ENCODE measurements around the gene SLC12A6. TPM values are rescaled to one million over a fixed set of nuclear protein-coding genes. Genes with fewer than 3 reads are reported as not detected.
"Not testable (repeated sequence)": the region's sequence is repeated elsewhere in the genome, so short reads cannot be mapped to it uniquely, and the experiment has no call there.

SLC12A6 gene
- total RNA-seq, 1 donor from 2014 or later = 23.8 TPM

DNA sequence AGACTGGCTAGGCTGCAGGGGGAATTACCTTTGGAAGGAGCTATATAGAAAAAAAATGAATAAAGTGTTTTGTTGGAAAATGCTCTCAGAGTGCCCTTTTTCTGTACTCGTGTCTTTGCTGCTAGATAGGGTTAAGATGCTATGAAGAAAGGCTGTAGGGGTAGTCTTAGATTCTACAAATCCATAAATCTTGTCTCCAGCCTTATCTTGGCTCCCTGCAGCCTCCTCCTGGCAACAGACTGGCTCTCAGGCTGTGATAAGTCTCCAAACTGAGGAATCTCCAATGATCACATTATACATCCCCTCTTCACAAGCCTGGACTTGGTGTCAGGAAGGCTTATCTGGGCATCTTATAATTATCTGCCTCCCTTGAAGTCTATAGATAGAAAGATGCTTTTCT is 20.1 kb upstream of the SLC12A6 start:
- DNase-seq = no peak

DNA sequence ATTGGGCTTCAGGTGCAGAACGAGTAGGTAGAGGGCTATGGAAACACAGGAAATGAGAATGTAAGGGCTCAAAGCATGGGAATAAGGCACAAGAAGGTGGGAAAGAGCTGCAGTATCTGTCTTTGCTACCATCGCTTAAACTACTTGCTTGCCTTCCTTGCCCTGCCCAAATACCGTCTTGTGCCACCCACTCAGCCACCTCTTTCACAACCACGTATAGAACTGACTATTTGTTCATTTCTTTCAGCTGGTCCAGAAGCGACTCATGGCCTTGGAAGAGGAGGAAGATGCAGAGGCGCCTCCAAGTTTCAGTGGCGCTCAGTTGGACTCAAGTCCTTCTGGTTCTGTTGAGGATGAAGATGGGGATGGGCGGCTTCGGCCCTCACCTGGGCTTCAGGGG is 17.7 kb upstream of the SLC12A6 start:
- DNase-seq = no peak

DNA sequence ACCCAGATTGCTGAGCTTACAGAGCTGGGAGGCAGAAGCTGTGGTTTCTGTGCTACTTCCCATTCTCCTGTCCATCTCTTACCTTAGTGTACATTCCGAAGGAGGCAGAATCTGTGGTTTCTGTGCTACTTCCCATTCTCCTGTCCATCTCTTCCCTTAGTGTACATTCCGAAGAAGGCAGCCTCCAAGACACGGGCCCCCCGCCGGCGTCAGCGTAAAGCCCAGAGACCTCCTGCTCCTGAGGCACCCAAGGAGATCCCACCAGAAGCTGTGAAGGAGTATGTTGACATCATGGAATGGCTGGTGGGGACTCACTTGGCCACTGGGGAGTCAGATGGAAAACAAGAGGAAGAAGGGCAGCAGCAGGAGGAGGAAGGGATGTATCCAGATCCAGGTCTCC is 16.7 kb upstream of the SLC12A6 start:
- no peak for DNase-seq

- no peak for DNase-seq
Measured at GRCh38 chr15:34353627-34354026, 16.0 kb upstream of the SLC12A6 start.

DNA sequence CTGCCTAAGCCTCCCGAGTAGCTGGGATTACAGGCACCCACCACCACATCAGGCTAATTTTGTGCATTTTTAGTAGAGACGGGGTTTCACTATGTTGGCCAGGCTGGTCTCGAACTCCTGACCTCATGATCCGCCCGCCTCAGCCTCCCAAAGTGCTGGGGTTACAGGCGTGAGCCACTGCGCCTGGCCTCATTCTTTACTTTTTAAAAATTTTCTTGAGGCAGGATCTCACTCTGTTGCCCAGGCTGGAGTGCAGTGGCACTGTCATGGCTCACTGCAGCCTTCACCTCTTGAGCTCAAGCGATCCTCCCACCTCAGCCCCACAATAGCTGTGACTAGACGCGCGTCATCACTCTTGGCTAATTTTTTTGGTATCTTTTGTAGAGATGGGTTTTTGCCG is 15.4 kb upstream of the SLC12A6 start:
- not testable (repeated sequence) for DNase-seq

- DNase-seq = no peak
Measured at GRCh38 chr15:34349769-34350168, 12.2 kb upstream of the SLC12A6 start.

GRCh38 chr15:34348735-34349300 is 11.2 kb upstream of the SLC12A6 start:
- DNase-seq = no peak

- DNase-seq = no peak
Measured at GRCh38 chr15:34347951-34348638, 10.5 kb upstream of the SLC12A6 start.

- peak; percentile 96 for DNase-seq
Measured at GRCh38 chr15:34342737-34343575, 5.4 kb upstream of the SLC12A6 start, which contains the start of the genes NOP10 and NUTM1. NOP10 (minus strand) TSS chr15:34343136; CDS start chr15:34343073, 63 bp downstream. NUTM1 (plus strand) TSS chr15:34343315; CDS start chr15:34343697, 382 bp downstream.

DNA sequence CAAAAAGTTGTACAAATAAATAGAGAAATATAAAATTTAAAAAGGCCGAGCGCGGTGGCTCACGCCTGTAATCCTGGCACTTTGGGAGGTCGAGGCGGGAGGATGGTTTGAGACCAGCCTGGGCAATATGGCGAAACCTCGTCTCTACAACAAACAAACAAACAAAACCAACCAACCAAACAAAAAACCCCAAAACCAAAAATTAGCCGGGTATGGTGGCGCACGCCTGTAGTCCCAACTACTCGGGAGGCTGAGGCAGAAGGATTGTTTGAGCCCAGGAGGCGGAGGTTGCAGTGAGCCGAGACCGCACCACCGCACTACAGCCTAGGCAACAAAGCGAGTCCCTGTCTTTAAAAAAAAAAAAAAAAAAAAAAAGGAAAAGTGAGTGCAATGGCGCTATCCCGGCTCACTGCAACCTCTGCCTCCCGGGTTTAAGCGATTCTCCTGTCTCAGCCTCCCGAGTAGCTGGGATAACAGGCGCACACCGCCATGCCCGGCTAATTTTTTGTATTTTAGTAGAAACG is 4.7 kb upstream of the SLC12A6 start:
- DNase-seq = peak; percentile 18

DNA sequence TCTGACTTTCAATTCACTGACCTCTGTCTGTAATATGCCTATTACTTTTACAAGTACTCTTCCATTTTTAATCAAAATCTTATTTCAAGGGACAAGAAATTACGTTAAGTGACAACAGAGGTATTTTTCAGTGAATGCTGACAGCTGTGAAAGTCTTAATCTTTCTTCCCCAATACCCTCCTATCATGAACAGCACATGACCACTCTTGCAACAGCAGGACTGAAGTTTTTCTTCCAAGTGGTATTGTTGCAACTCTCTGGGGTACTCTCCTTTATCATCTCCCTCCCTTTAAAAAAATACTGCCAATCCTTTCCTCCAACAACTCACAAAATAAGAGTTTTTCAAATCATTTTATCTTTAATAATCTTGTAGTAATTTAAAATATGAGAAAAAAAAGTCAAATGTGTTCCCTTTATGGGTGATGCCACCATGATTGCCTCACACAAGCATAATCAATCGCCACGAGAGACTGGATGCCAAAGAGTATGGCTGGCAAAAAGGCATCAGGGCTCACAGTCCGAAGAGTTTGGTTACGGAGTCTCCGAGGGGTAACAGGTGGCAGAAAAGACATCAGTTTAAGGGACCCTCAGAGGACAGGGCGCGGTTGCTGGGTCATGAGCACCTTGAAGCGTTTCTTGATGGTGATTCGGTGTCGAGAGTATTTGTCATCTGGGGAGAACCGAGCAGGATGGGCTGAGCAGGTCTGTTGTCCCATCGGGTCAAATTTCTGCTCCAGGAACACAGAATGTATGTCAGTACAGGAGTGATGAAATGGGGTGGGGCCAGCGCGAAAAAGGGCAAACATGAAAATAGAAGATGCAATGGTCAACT is 4.0 kb upstream of the SLC12A6 start:
- DNase-seq = no peak

- DNase-seq = no peak
Measured at GRCh38 chr15:34339946-34340345, 2.4 kb upstream of the SLC12A6 start.

DNA sequence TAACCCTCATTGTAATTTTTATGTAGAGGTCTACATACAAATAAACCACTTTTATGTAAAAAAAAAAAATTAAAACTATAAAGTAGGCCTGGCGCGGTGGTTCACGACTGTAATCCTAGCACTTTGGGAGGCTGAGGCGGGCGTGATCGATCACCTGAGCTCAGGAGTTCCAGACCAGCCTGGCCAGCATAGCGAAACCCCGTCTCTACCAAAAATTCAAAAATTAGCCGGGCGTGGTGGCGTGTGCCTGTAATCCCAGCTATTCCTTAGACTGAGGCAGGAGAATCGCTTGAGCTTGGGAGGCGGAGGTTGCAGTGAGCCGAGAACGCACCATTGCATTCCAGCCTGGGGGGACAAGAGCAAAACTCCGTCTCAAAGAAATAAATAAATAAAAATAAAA is 766 bp upstream of the SLC12A6 start:
- DNase-seq = no peak

DNA sequence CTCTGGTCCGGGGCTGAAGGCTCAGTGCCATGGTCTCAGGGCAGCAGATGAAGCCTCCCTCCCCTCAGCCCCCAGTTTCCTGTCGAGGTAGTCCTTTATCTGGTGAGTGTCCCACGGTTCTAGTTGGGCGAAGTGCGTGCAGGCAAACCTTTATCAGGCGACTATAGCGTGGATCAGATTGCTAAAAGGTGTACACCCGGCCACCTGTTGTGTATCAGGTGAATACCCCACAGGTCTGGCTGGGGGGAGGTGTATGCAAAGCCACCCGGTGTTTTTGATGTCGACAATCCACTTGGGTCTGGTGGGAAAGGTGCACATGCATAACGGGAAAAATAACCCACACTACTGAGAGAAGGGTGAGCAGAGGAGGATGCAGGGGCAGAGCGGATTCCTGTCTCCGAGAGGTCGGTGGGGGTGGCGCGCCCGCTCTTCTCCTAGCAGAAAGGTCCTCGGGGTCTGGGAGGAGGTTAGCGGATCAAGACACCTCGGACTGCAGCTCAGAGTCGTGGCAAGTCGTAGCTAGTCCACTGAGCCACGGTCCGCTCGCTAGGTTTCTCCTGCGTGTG is 507 bp downstream of the SLC12A6 start:
- DNase-seq = peak; percentile 12

DNA sequence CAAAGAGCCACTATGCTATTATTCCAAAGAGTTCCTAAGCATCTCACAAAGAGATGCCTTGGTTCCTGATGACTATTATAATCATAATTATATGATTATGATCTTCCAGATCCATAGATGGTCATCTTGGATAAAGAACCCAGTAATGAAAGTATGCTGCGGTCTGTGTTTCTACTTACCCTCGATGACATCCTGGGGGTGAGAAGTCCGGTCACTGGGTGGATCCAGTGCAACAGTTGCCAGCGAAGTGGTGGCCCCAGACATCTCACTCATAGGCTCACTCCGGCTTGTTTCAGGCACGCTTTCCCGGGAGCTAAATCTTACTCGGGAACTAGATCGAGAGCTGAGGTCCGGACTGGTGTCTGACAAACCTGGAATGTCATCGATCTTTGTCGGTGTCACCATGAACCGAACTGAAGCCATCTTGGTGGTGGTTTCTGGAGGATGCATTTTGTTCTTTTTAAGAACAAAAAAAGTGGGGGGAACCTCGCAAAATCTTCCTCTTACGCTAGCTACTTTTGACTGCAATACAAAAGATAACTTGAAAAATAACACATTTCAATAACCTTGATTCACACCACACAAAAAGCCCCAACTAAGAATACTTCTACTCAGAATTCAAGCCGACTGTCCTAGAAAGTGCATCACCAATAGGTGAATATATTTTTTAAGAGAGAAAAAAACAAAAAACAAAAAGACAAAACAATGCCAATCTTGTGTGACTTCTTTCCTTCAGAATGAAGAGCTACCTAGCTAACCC is 1.2 kb downstream of the SLC12A6 start:
- DNase-seq = no peak

DNA sequence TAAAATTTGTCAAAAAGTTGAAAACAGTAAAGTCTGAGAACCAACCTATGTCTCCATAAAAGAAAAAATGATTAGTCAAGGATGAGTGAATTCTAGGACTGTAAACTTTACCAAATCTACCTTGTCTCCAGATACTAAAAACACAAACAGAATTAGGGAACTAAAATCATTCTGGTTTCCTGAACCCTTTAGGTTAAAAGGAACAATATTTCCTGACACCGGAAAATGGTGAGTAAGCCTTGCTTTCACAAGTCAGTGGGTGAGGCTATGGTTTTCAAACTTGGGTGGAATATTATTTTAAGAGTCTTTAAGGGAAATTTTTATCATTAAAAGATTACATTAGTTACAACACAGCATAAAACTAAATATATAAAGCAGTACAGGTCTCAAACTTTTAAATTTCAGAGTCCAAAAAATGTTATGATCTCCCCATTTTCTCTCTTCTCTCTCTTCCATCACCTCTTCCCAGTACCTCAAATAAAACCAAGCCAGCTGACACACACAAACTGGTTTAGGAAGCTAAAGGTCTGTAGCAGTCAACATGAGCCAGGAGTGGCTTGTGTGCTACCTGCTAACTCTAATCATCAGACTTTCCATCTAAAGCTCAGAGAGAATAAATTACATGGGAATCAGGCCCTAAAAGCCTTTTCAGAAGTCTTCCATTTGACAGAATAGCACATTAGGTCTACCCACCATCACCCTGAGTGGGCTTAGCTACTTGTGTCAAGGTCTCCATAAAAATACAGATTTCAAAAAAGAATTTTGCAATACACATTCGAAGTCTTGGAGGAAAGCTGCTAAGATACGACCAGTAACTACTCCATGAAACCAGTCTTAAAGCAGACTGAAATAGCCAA is 2.2 kb downstream of the SLC12A6 start:
- peak; percentile 77 for DNase-seq

GRCh38 chr15:34334672-34335071 is 2.9 kb downstream of the SLC12A6 start:
- peak; percentile 12 for DNase-seq

GRCh38 chr15:34332553-34333120 is 4.9 kb downstream of the SLC12A6 start:
- DNase-seq = no peak

- no peak for DNase-seq
Measured at GRCh38 chr15:34331809-34332208, 5.8 kb downstream of the SLC12A6 start.

GRCh38 chr15:34330279-34330678 is 7.3 kb downstream of the SLC12A6 start:
- no peak for DNase-seq
